Measurements from ENCODE around the gene PCSK6. TPM values are rescaled to one million over a fixed set of nuclear protein-coding genes. Genes with fewer than 3 reads are reported as not detected.

The PCSK6 gene
- polyA plus RNA-seq, 1 donor from 2014 or later: 1.1 TPM

GRCh38 chr15:101510212-101511197 is 21.0 kb upstream of the PCSK6 start:
- no peaks in the 10 kb centered on the region for H3K27me3 ChIP-seq (ENCODE audit: insufficient read depth, low read depth, low read length)
- H4K20me1 ChIP-seq (ENCODE audit: insufficient read depth): no peaks in the 10 kb centered on the region
- H3K36me3 ChIP-seq (ENCODE audit: insufficient read depth, low read length): no peaks in the 10 kb centered on the region
- no peaks in the 10 kb centered on the region for H3K9me2 ChIP-seq (ENCODE audit: insufficient read depth, low read length)
- no peaks in the 10 kb centered on the region for H3K9me3 ChIP-seq (ENCODE audit: low read length)
- H3K9ac ChIP-seq (ENCODE audit: low read length): no peak overlapping the region
- H3K4me3 ChIP-seq (ENCODE audit: low read length): no peak overlapping the region
- H3K4me2 ChIP-seq (ENCODE audit: low read length): no peak overlapping the region
- TF ChIP-seq TAF1 (IDR thresholded peaks at IDR 0.05; ENCODE audit: low read depth) (no peak), RAD21 (conservative IDR thresholded peaks at IDR 0.05) (no peak), POLR2AphosphoS5 (IDR thresholded peaks at IDR 0.05) (no peak), EZH2 (IDR thresholded peaks at IDR 0.05; ENCODE audit: borderline replicate concordance, insufficient read depth, low read length, poor library complexity, severe bottlenecking) (no peak), REST (IDR thresholded peaks at IDR 0.05; ENCODE audit: borderline replicate concordance) (no peak), MXI1 (conservative IDR thresholded peaks at IDR 0.05; ENCODE audit: poor library complexity, severe bottlenecking) (no peak), EP300 (conservative IDR thresholded peaks at IDR 0.05; ENCODE audit: poor library complexity, severe bottlenecking) (no peak), SMC3 (conservative IDR thresholded peaks at IDR 0.05; ENCODE audit: poor library complexity) (no peak), CTCF (IDR thresholded peaks at IDR 0.05; ENCODE audit: poor library complexity, severe bottlenecking) (no peak)
- H2AFZ ChIP-seq (ENCODE audit: low read depth, low read length): no peak overlapping the region
- H3F3A ChIP-seq (ENCODE audit: insufficient read depth, low read length, poor library complexity, severe bottlenecking): no peaks in the 10 kb centered on the region
- H3K27ac ChIP-seq (ENCODE audit: low read length): no peak overlapping the region
- H3K79me2 ChIP-seq (replicated peaks; ENCODE audit: insufficient read depth, low read length): no peaks in the 10 kb centered on the region

- H3K36me3 ChIP-seq (ENCODE audit: insufficient read depth, low read length): no peaks in the 10 kb centered on the region
- TF ChIP-seq TAF1 (IDR thresholded peaks at IDR 0.05; ENCODE audit: low read depth) (no peak), RAD21 (conservative IDR thresholded peaks at IDR 0.05) (no peak), CTCF (IDR thresholded peaks at IDR 0.05; ENCODE audit: poor library complexity, severe bottlenecking) (no peak), POLR2AphosphoS5 (IDR thresholded peaks at IDR 0.05) (no peak), REST (IDR thresholded peaks at IDR 0.05; ENCODE audit: borderline replicate concordance) (no peak), EP300 (conservative IDR thresholded peaks at IDR 0.05; ENCODE audit: poor library complexity, severe bottlenecking) (no peak), EZH2 (IDR thresholded peaks at IDR 0.05; ENCODE audit: borderline replicate concordance, insufficient read depth, low read length, poor library complexity, severe bottlenecking) (no peak), MXI1 (conservative IDR thresholded peaks at IDR 0.05; ENCODE audit: poor library complexity, severe bottlenecking) (no peak), SMC3 (conservative IDR thresholded peaks at IDR 0.05; ENCODE audit: poor library complexity) (no peak)
- no peaks in the 10 kb centered on the region for H3K79me2 ChIP-seq (replicated peaks; ENCODE audit: insufficient read depth, low read length)
Measured at GRCh38 chr15:101509279-101509678, 19.8 kb upstream of the PCSK6 start.

More at GRCh38 chr15:101509279-101509678, 19.8 kb upstream of the PCSK6 start:
- no peak overlapping the region for H2AFZ ChIP-seq (ENCODE audit: low read depth, low read length)
- no peak overlapping the region for H3K27ac ChIP-seq (ENCODE audit: low read length)
- no peak overlapping the region for H3K9ac ChIP-seq (ENCODE audit: low read length)
- no peaks in the 10 kb centered on the region for H4K20me1 ChIP-seq (ENCODE audit: insufficient read depth)
- H3K4me3 ChIP-seq (ENCODE audit: low read length): no peak overlapping the region
- no peak overlapping the region for H3K4me2 ChIP-seq (ENCODE audit: low read length)
- no peaks in the 10 kb centered on the region for H3K27me3 ChIP-seq (ENCODE audit: insufficient read depth, low read depth, low read length)
- no peaks in the 10 kb centered on the region for H3K9me2 ChIP-seq (ENCODE audit: insufficient read depth, low read length)
- H3F3A ChIP-seq (ENCODE audit: insufficient read depth, low read length, poor library complexity, severe bottlenecking): no peaks in the 10 kb centered on the region
- no peaks in the 10 kb centered on the region for H3K9me3 ChIP-seq (ENCODE audit: low read length)

Data from neural cell (in vitro differentiated cells).